HepG2 (cell line): ENCODE measurements around the gene SLAMF6. TPM values are rescaled to one million over a fixed set of nuclear protein-coding genes. Genes with fewer than 3 reads are reported as not detected.

Experiments used
- ATAC-seq: fragments of 200-7000 bp; cut with Tn5 transposase; 3 replicates; pipeline ENCODE4 v1.9.1; 2020; ENCODE audit warnings: mild to moderate bottlenecking, moderate library complexity
- BruUV-seq: library from RNA; stranded (reverse); fragments of 400-500 nt; replicated peaks from 2 replicates; lab custom pipeline; 2021; lab: Mats Ljungman, UMichigan
- CTCF ChIA-PET: fragments of 300-600 bp; formaldehyde crosslinking; extraction: SDS; loops from one replicate; lab custom pipeline; 2021; ENCODE audit warnings: low total read pairs, inconsistent platforms, low intra/inter-chr PET ratio; lab: Yijun Ruan, JAX
- POLR2A ChIA-PET: fragments of 350-600 bp; sonication (Branson Sonifier 250); formaldehyde crosslinking; loops from one replicate; lab custom pipeline; 2020; ENCODE audit warnings: antibody characterized with exemption, inconsistent platforms; lab: Yijun Ruan, JAX
- DNase-seq: peaks from one replicate; pipeline ENCODE4 v3.0.0-alpha.2; 2015; ENCODE audit warnings: low spot score
- FAIRE-seq: peaks from 3 replicates; lab custom pipeline; 2011; peaks lifted over from hg19 to GRCh38; lab: Jason Lieb, UNC
- H2AFZ ChIP-seq: one replicate; pipeline ENCODE4 v1.6.1; 2011; ENCODE audit warnings: low read length, inconsistent platforms
- H3K27ac ChIP-seq: fragments of 300-600 bp; 3 replicates; pipeline ENCODE4 v1.8.0; 2011; ENCODE audit warnings: mixed run types, mild to moderate bottlenecking, mixed read lengths, low read length, inconsistent platforms; ENCODE audit not compliant: insufficient read depth; ENCODE audit errors: extremely low read length
- H3K27me3 ChIP-seq, 2 experiments: fragments of 200-600 bp in 1 of 2; 2 replicates in 1 of 2; 3 replicates in 1 of 2; pipeline versions ENCODE4 v1.6.0 to v1.8.0; 2011; ENCODE audit warnings: low read length in 2 of 2, mild to moderate bottlenecking in 2 of 2, moderate library complexity in 2 of 2, inconsistent platforms in 1 of 2; ENCODE audit not compliant: insufficient read depth in 2 of 2, control insufficient read depth in 1 of 2
- H3K36me3 ChIP-seq, 2 experiments: fragments of 200-600 bp in 1 of 2; replicated peaks in 1 of 2; 2 replicates in 1 of 2; 3 replicates in 1 of 2; pipeline versions ENCODE4 v1.5.1 to v1.8.0; 2011; ENCODE audit warnings: low read length in 2 of 2, inconsistent platforms in 1 of 2; ENCODE audit not compliant: insufficient read depth in 2 of 2, control insufficient read depth in 1 of 2
- H3K4me1 ChIP-seq: 2 replicates; pipeline ENCODE4 v1.5.1; 2012; ENCODE audit warnings: low read length, inconsistent platforms; ENCODE audit not compliant: insufficient read depth
- H3K4me2 ChIP-seq: 2 replicates; pipeline ENCODE4 v1.6.0; 2011; ENCODE audit warnings: low read depth, low read length, inconsistent platforms
- H3K4me3 ChIP-seq, 3 experiments: fragments of 200-600 bp in 1 of 3; sonication (generic), shearing (Covaris generic) in 1 of 3; replicated peaks in 1 of 3; 2 replicates each; pipeline ENCODE4 v1.5.1; 2011 to 2016; ENCODE audit warnings: low read length in 3 of 3, inconsistent platforms in 2 of 3, low read depth in 2 of 3, mild to moderate bottlenecking in 2 of 3, control low read depth in 1 of 3, mixed read lengths in 1 of 3; ENCODE audit not compliant: insufficient read depth in 1 of 3
- H3K79me2 ChIP-seq: one replicate; pipeline ENCODE4 v1.6.1; 2011; ENCODE audit warnings: low read length, inconsistent platforms; ENCODE audit not compliant: insufficient read depth
- H3K9ac ChIP-seq: 2 replicates; pipeline ENCODE4 v1.6.0; 2011; ENCODE audit warnings: mild to moderate bottlenecking, low read depth, low read length, inconsistent platforms; ENCODE audit not compliant: insufficient read depth
- H3K9me3 ChIP-seq: 2 replicates; pipeline ENCODE4 v1.5.1; 2012; ENCODE audit warnings: mild to moderate bottlenecking, low read length
- H4K20me1 ChIP-seq: 2 replicates; pipeline ENCODE4 v1.6.0; 2011; ENCODE audit warnings: inconsistent platforms, mild to moderate bottlenecking, low read length, moderate library complexity; ENCODE audit not compliant: insufficient read depth
- CSRNP2 ChIP-seq: sonication (generic); formaldehyde crosslinking; conservative IDR thresholded peaks from 2 replicates; pipeline ENCODE4 v1.8.0; 2022; ENCODE audit warnings: low read depth, missing genetic modification reagents
- FIP1L1 ChIP-seq: fragments of 200-400 bp; formaldehyde crosslinking; IDR thresholded peaks from 2 replicates; pipeline ENCODE4 v1.6.1; 2018; ENCODE audit warnings: low read depth, mild to moderate bottlenecking, low read length, moderate library complexity, borderline replicate concordance; ENCODE audit not compliant: insufficient read depth
- MED8 ChIP-seq: sonication (generic); formaldehyde crosslinking; IDR thresholded peaks from 2 replicates; pipeline ENCODE4 v1.8.1; 2023; ENCODE audit warnings: mild to moderate bottlenecking, missing genetic modification reagents; ENCODE audit not compliant: insufficient replicate concordance
- NFE2 ChIP-seq: sonication (generic); formaldehyde crosslinking; IDR thresholded peaks from 2 replicates; pipeline ENCODE4 v1.4.0; 2020; ENCODE audit warnings: missing genetic modification reagents
- NR2F2 ChIP-seq: IDR thresholded peaks from 2 replicates; pipeline ENCODE4 v1.6.1; 2012; ENCODE audit warnings: low read depth, inconsistent platforms, borderline replicate concordance
- PHF20 ChIP-seq: sonication (generic); formaldehyde crosslinking; IDR thresholded peaks from 2 replicates; pipeline ENCODE4 v1.5.0; 2020; ENCODE audit warnings: mild to moderate bottlenecking, missing genetic modification reagents
- SAFB2 ChIP-seq: sonication (generic); formaldehyde crosslinking; IDR thresholded peaks from 2 replicates; pipeline ENCODE4 v1.5.1; 2020; ENCODE audit warnings: missing genetic modification reagents, low read depth, mild to moderate bottlenecking, borderline replicate concordance
- SUZ12 ChIP-seq: fragments of 150-350 bp; IDR thresholded peaks from 2 replicates; pipeline ENCODE4 v1.6.1; 2014; ENCODE audit warnings: low read depth, low read length
- ZBTB10 ChIP-seq: sonication (generic); formaldehyde crosslinking; IDR thresholded peaks from 2 replicates; pipeline ENCODE4 v1.4.0; 2020; ENCODE audit warnings: missing genetic modification reagents, borderline replicate concordance
- ZNF253 ChIP-seq: sonication (generic); formaldehyde crosslinking; IDR thresholded peaks from 2 replicates; pipeline ENCODE4 v1.8.0; 2022; ENCODE audit warnings: mild to moderate bottlenecking, missing genetic modification reagents, borderline replicate concordance
- ZNF276 ChIP-seq: sonication (generic); formaldehyde crosslinking; IDR thresholded peaks from 2 replicates; pipeline ENCODE4 v1.4.0; 2020; ENCODE audit warnings: mild to moderate bottlenecking, low read depth, missing genetic modification reagents
- ZNF484 ChIP-seq: sonication (generic); formaldehyde crosslinking; IDR thresholded peaks from 2 replicates; pipeline ENCODE4 v1.5.1; 2020; ENCODE audit warnings: mild to moderate bottlenecking, low read depth, missing genetic modification reagents, borderline replicate concordance
- ZNF607 ChIP-seq: sonication (generic); formaldehyde crosslinking; IDR thresholded peaks from 2 replicates; pipeline ENCODE4 v1.5.1; 2020; ENCODE audit warnings: missing genetic modification reagents, mild to moderate bottlenecking, borderline replicate concordance
- WGBS: methylation state at CpG from one replicate; pipeline ENCODE4 v1.1.6; 2017; ENCODE audit warnings: low lambda C conversion rate; 5-methylcytosine and 5-hydroxymethylcytosine counted together
- in situ Hi-C: cut with HindIII; loops from 2 replicates; pipeline ENCODE4 v1.10.0; 2017; ENCODE audit warnings: low pct_unique_long_range_greater_than_20kb; ENCODE audit not compliant: extremely low pct_ligation_motif_present
- intact Hi-C: fragments of 100-400 bp; cut with micrococcal nuclease; formaldehyde crosslinking; loops from one replicate; pipeline ENCODE4 v1.10.0; 2022; ENCODE audit not compliant: unreplicated experiment
- polyA plus RNA-seq, 8 experiments: library from polyadenylated mRNA; depleted of rRNA in 3 of 8; stranded (reverse) in 7 of 8; unstranded in 1 of 8; fragments of >200 nt; fragmentation: Illumina TruSeq in 4 of 8; extraction: Trizol in 4 of 8; gene quantifications; 2 replicates each; pipeline versions ENCODE4 v1.2.1 to v1.2.3, GENCODE V29; 2011 to 2016; ENCODE audit warnings: low read depth in 4 of 8, missing spikeins in 1 of 8, mixed read lengths in 1 of 8; ENCODE audit not compliant: insufficient read depth in 1 of 8
- total RNA-seq, 5 experiments: library from RNA; depleted of rRNA; stranded (reverse); fragments of >200 nt; fragmentation: Illumina TruSeq; extraction: Trizol; gene quantifications; 2 replicates each; pipeline ENCODE4 v1.2.3, GENCODE V29; 2016; ENCODE audit warnings: low read depth in 1 of 5

SLAMF6 gene
- total and polyA plus RNA-seq, 2 of the 13 experiments (the other 11 are each of a cell fraction or from before 2014, with no cell fraction given) = not detected

GRCh38 chr1:160567341-160567740, 44.3 kb upstream of the SLAMF6 start:
- in situ Hi-C loops (no loop called here), intact Hi-C loops (no loop called here)
- 61% methylated on average over 5 of the region's 5 CpGs for WGBS
- DNase-seq (no peak), FAIRE-seq (no peak), ATAC-seq (no peak)
- Histone ChIP-seq H3K27me3 (no peaks in the 10 kb centered on the region), H3K4me1 (no peaks in the 10 kb centered on the region), H3K79me2 (no peaks in the 10 kb centered on the region), H3K9me3 (peaks cover 9% of the 10 kb centered on the region), H3K4me2 (no peak overlapping the region), H3K4me3 (no peak overlapping the region), H3K9ac (no peak overlapping the region), H3K36me3 (no peaks in the 10 kb centered on the region), H2AFZ (no peak overlapping the region), H3K27ac (no peak overlapping the region), H4K20me1 (no peaks in the 10 kb centered on the region)
- POLR2A ChIA-PET = no interaction called here
- CTCF ChIA-PET = no interaction called here
- no TSS peak for BruUV-seq
- TF ChIP-seq SUZ12 (no peak), PHF20 (CRISPR knock-in tag) (no peak), ZNF607 (CRISPR knock-in tag) (no peak), ZNF253 (CRISPR knock-in tag) (no peak), NFE2 (no peak)
- TF ChIP-seq, all 625 proteins: peak for 0

- Histone ChIP-seq H2AFZ (no peak overlapping the region), H4K20me1 (no peaks in the 10 kb centered on the region), H3K4me1 (no peaks in the 10 kb centered on the region), H3K27ac (no peak overlapping the region), H3K9ac (no peak overlapping the region), H3K4me3 (no peak overlapping the region), H3K4me2 (no peak overlapping the region), H3K79me2 (no peaks in the 10 kb centered on the region), H3K36me3 (no peaks in the 10 kb centered on the region), H3K27me3 (no peaks in the 10 kb centered on the region), H3K9me3 (peaks cover 9% of the 10 kb centered on the region)
- intact Hi-C loops (no loop called here), in situ Hi-C loops (no loop called here)
- ChIA-PET POLR2A (no interaction called here), CTCF (no interaction called here)
- ATAC-seq = no peak
- DNase-seq = no peak
- BruUV-seq = no TSS peak
- FAIRE-seq = no peak
- 47% methylated on average over 4 of the region's 4 CpGs for WGBS
- no peak for TF ChIP-seq ZBTB10 (CRISPR knock-in tag)
- TF ChIP-seq MED8 = no peak
- no peak for TF ChIP-seq ZNF276
- TF ChIP-seq FIP1L1 = no peak
- TF ChIP-seq NR2F2 = no peak
- no peak for TF ChIP-seq ZNF484
- TF ChIP-seq SAFB2 (CRISPR knock-in tag) = no peak
- no peak for TF ChIP-seq CSRNP2 (CRISPR knock-in tag)
These were observed 42.5 kb upstream of the SLAMF6 start for GRCh38 chr1:160565564-160565963.
